ENCODE results near the gene CCSAP.
A peak's percentile ranks its signal among the peaks of the same experiment; 100 is the strongest.
"Not testable (repeated sequence)": the region's sequence is repeated elsewhere in the genome, so short reads cannot be mapped to it uniquely, and the experiment has no call there.

Gene CCSAP

DNA sequence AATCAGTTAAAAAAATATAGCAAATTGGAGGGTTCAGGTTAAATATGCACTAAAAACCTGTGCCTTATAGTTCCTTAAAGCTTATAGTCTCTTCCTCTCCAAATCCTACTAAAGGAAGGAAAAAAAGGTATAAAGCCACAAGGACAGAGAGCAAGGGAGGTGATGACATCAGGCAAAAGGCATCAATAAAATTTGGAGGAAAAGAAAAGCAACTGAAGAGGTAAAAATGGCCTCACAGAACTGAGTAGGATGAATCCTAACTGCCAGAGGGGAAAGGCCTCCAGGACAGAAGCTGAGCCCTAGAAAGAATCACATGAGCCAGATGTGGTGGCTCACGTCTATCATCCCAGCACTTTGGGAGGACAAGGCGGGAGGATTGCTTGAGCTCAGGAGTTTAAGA is 8.1 kb downstream of the CCSAP start:
- intact Hi-C loops (cut with DNase I) = no loop called here
- peak in 1 of 42 donors; percentile 26 for DNase-seq

GRCh38 chr1:229334269-229334668 is 8.6 kb downstream of the CCSAP start:
- DNase-seq = no peak
- intact Hi-C loops (cut with DNase I) = no loop called here

GRCh38 chr1:229328598-229329362 is 14.1 kb downstream of the CCSAP start:
- intact Hi-C loops (cut with DNase I) = no loop called here
- peak in 1 of 42 donors; percentile 8 for DNase-seq

GRCh38 chr1:229327765-229328164 is 15.1 kb downstream of the CCSAP start:
- intact Hi-C loops (cut with DNase I) = not testable (repeated sequence)
- peak in 1 of 42 donors; percentile 4 for DNase-seq

- peak in 1 of 42 donors; percentile 13 for DNase-seq
- intact Hi-C loops (cut with DNase I) = no loop called here
Observed at GRCh38 chr1:229326601-229327000, 16.2 kb downstream of the CCSAP start.

- no peak for DNase-seq
- intact Hi-C loops (cut with DNase I) = no loop called here
Observed at GRCh38 chr1:229325853-229326487, 16.9 kb downstream of the CCSAP start.

GRCh38 chr1:229325401-229325800 is 17.4 kb downstream of the CCSAP start:
- no peak for DNase-seq
- intact Hi-C loops (cut with DNase I) = no loop called here

DNA sequence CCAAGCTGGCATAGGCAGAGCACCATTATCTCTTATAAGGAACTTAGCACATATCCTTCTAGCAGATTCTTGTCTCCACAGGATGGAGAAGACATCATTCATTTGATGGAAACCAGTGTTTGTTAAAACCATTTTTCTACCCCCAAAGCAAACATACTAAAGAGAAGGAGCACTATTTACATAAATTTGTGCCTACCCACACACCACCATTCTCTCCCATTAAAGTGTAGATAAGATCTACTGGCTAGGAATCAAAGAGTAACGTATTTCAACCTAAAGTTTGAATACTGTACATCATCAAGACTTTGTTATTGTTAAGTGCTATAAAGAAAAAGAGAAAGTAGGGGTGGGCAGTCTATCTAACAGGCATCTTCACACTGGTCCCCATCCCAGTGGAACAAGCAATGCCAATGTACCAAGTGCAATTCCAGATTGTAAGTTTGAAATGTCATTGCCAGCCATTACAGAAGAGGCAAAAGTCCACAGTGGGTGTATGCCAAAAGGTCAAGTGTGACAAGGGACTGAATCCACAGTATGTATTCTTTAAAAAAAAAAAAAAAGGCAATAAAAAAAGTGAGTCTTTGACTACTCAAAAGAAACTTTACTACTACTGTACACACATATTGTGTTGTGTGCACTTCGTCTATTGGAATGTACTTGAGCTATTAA is 18.8 kb downstream of the CCSAP start:
- intact Hi-C loops (cut with DNase I) = no loop called here
- peak in 1 of 42 donors; percentile 10 for DNase-seq

DNA sequence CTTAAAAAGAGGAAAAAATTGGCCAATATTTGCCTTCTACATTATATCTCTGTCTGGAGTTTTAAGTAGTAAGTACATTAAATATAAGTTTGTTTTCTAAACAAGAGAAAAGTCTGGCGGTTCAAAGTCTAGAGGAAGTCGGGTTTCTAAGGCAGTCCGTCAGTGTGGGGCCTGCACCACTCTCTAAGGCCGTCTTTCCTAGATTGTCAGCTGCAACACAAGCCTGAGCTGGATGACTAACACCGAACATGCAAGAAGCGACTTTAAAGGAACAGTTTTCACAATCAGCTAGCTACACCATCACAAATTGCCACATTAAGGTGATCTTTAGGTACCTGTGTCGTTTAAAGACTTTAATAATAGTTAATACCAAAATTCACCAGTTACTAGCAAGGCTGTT is 19.6 kb downstream of the CCSAP start:
- intact Hi-C loops (cut with DNase I) = no loop called here
- peak in 1 of 42 donors; percentile 15 for DNase-seq

DNA sequence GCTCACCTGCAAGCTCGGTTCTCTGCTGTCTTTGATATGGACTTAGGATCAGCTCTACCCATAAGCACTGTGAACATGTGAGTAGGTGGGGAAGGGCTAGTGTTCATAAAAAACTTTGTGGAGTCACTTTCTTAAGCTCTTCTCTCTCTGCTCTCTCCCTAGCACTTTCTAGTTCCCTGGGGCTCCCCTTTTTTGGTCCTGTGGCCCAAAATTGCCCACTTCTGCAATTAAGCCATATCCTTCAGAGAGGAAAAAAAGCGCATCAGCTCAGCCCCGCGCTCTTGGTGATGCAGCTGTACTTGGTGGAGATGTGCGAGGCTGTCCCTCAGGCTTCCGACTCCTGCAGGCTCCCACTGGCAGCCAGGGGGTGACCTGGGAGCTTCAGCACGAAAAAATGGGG is 23.4 kb downstream of the CCSAP start:
- intact Hi-C loops (cut with DNase I) = no loop called here

DNA sequence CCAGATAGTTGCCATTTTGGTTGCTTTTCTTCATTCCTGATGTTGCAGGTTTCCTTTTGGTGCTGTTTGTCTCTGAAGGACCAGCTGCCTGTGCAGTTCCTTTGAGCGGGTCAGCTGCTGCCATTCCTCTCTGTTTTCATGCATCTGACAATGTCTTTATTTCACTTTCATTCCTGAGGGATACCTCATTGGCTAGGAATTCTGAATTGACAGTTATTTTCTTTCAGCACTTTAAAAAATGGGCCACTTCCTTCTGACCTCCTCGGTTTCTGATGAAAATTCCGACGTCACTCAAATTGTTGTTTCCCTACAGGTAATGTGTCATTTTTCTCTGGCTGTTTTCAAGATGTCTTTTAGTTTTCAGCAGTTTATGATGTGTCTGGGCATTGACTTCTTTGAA is 24.8 kb downstream of the CCSAP start:
- intact Hi-C loops (cut with DNase I) = no loop called here
- DNase-seq = no peak

More for the DNA sequence above, 23.4 kb downstream of the CCSAP start:
- DNase-seq = no peak

- DNase-seq = no peak
- intact Hi-C loops (cut with DNase I) = no loop called here
Observed at GRCh38 chr1:229316166-229316565, 26.7 kb downstream of the CCSAP start.

- DNase-seq = no peak
Observed at GRCh38 chr1:229310833-229311232, 32.0 kb downstream of the CCSAP start.

DNA sequence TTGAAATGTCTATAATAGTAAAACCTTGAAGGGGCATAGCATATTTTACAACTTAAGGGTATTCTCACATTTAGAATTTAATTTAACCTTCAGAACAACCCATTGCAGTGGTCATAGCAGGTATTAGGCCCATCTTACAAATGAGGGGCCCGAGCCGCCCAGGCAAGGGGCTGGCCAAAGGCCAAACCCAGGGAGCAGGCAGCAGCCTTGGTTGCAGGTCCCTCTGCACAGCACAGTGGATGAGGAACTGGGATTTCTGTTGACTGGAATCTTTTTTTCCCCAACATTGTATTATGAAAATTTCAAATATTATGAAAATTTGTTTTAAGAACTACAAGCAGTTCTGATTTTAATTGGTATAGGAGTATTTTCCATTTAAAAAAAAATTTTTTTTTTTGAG is 33.2 kb downstream of the CCSAP start:
- DNase-seq = no peak
- intact Hi-C loops (cut with DNase I) = no loop called here

More at GRCh38 chr1:229310833-229311232, 32.0 kb downstream of the CCSAP start:
- intact Hi-C loops (cut with DNase I) = no loop called here

- intact Hi-C loops (cut with DNase I) = no loop called here
Observed at GRCh38 chr1:229309074-229309473, 33.8 kb downstream of the CCSAP start.

DNA sequence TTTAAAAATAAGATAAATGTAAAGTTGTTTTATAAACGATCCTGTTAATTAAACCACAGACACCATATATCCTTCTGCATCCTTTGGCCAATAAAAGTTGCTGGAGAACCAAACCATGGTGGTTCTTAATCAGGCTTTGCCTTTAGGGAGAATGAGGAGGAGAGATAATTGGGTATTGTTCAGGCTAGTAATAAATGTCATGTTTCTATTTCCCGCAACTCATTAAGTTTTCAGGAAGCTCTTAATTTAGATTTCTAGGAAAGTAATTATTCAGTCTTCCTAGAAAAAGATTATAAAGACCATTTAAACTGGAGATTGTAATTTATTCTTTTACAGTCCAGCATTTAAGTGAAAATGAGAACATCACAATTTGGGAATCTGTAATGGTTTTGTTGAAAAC is 37.5 kb downstream of the CCSAP start:
- intact Hi-C loops (cut with DNase I) = no loop called here
- DNase-seq = no peak

More at GRCh38 chr1:229309074-229309473, 33.8 kb downstream of the CCSAP start:
- DNase-seq = no peak

DNA sequence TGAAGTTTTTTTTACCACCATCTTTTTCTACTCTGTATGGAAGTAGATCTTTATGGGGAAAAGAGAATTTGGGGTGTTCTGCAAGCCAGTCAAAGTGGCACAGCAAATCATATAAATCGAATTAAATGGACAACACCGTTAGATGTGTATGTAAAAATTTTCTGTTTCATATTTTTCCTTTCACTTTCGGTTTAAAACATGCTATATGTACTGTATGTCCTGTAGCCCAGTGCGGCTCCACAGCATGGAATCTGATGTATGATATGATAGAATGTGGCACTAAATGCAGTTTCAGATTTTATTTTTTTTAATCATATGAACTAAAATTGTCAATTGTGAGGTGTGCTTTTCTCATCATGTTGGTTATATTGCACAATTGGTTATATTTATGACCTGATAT is 39.0 kb downstream of the CCSAP start:
- no peak for DNase-seq
- intact Hi-C loops (cut with DNase I) = no loop called here

- no peak for DNase-seq
Observed at GRCh38 chr1:229302740-229303139, 40.1 kb downstream of the CCSAP start.

GRCh38 chr1:229300099-229300757 is 42.6 kb downstream of the CCSAP start:
- DNase-seq = no peak

More at GRCh38 chr1:229302740-229303139, 40.1 kb downstream of the CCSAP start:
- intact Hi-C loops (cut with DNase I) = no loop called here

More at GRCh38 chr1:229300099-229300757, 42.6 kb downstream of the CCSAP start:
- intact Hi-C loops (cut with DNase I) = no loop called here
